HL-60 (cell line): ENCODE results near the gene CAMKMT.

ENCODE experiments used
- GABPA ChIP-seq: IDR thresholded peaks from 2 replicates; pipeline ENCODE4 v1.6.1; 2012; ENCODE audit warnings: low read depth
- POLR2AphosphoS5 ChIP-seq: IDR thresholded peaks from 2 replicates; pipeline ENCODE4 v1.6.1; 2012; ENCODE audit warnings: low read depth

DNA sequence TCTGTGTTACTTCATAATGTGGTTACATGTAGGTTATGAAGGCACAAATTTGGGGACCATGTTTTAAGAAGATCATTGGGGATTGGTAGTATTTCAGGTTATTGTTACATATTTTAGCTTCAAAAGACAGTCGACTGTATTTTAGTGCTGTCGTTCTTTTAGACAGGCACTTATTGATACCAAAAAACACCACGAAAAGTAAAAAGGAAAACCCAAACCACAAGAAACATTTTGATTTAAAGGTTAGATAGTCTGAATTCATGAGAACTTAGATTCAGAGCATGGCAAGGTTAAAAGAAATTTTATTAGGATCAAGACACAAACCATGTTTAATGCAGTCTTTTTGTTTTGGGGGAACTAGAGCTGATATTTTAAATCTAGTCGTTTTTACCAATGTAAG lies 209.0 kb downstream of the CAMKMT start:
- TF ChIP-seq GABPA, result no peak
- no peak for TF ChIP-seq POLR2AphosphoS5
